BE2C (cell line): Measurements from ENCODE around the gene MRGPRD.
A peak's percentile ranks its signal among the peaks of the same experiment; 100 is the strongest.
"Not testable (repeated sequence)": the region's sequence is repeated elsewhere in the genome, so short reads cannot be mapped to it uniquely, and the experiment has no call there.

Experiments used
- DNase-seq: peaks from one replicate; pipeline ENCODE4 v3.0.0-alpha.2; 2020
- H3K27me3 ChIP-seq: fragments of 250-450 bp; sonication (Bioruptor Pico); 2 replicates; pipeline ENCODE4 v1.5.1; 2020; ENCODE audit warnings: mild to moderate bottlenecking
- H3K36me3 ChIP-seq: fragments of 250-450 bp; sonication (Bioruptor Pico); 2 replicates; pipeline ENCODE4 v1.5.1; 2020; ENCODE audit warnings: mild to moderate bottlenecking
- H3K4me1 ChIP-seq: fragments of 250-450 bp; sonication (Bioruptor Pico); 2 replicates; pipeline ENCODE4 v1.5.1; 2020
- H3K4me3 ChIP-seq: 2 replicates; pipeline ENCODE4 v1.5.1; 2011; ENCODE audit warnings: low read depth, low read length
- H3K9me3 ChIP-seq: fragments of 250-450 bp; sonication (Bioruptor Pico); 2 replicates; pipeline ENCODE4 v1.5.1; 2020
- TF ChIP-seq, protein P1 (sequence below): IDR thresholded peaks from 2 replicates; pipeline ENCODE4 v1.5.1; 2012; ENCODE audit warnings: mild to moderate bottlenecking, low read depth, low read length

Gene MRGPRD

DNA sequence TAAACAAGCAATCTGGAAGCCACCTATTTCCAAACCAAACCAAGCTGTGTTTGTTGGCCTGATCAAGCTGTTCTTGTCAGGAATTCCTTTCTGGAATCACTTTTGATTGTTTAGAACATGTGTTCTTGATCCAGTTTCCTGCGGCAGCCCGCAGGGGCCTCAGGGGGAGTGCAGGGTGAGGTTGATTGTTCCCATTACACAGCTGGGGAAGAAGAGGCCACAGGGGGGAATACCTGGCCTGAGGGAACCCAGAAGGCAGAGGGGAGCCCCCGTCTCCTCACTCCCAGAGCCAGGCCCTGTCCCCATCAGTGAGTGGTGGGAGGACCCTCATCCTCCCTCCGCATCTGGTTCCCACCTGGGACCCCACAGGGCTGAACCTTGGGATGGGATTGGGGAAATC is 4.2 kb downstream of the MRGPRD start:
- H3K4me1 ChIP-seq = peaks cover 9% of the 10 kb centered on the region
- TF ChIP-seq, protein P1, sequence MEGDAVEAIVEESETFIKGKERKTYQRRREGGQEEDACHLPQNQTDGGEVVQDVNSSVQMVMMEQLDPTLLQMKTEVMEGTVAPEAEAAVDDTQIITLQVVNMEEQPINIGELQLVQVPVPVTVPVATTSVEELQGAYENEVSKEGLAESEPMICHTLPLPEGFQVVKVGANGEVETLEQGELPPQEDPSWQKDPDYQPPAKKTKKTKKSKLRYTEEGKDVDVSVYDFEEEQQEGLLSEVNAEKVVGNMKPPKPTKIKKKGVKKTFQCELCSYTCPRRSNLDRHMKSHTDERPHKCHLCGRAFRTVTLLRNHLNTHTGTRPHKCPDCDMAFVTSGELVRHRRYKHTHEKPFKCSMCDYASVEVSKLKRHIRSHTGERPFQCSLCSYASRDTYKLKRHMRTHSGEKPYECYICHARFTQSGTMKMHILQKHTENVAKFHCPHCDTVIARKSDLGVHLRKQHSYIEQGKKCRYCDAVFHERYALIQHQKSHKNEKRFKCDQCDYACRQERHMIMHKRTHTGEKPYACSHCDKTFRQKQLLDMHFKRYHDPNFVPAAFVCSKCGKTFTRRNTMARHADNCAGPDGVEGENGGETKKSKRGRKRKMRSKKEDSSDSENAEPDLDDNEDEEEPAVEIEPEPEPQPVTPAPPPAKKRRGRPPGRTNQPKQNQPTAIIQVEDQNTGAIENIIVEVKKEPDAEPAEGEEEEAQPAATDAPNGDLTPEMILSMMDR = no peak
- no peak for DNase-seq
- no peaks in the 10 kb centered on the region for H3K36me3 ChIP-seq
- no peaks in the 10 kb centered on the region for H3K27me3 ChIP-seq
- no peaks in the 10 kb centered on the region; the same call in 1 of the 2 replicates for H3K9me3 ChIP-seq
- H3K4me3 ChIP-seq = no peak overlapping the region

DNA sequence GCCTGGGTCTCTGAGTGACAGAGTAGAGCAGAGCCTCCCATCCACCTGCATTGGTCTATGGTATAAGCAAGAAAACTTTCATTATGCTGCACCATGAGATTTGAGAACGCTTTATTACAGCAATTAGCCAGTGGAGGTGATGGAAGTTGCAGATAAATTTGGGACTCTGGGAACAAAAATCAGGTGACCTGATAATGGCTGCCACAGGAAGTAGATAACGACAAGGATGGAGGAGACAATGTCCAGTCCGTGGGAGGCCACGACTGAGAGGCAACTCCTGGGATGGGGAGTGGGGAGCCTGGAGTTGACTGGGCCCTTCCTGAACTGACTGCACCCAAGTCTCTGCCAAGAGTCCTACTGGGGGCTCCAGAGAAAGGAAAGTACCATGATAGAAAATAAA is 4.7 kb downstream of the MRGPRD start:
- Histone ChIP-seq H3K36me3 (no peaks in the 10 kb centered on the region), H3K9me3 (no peaks in the 10 kb centered on the region; the same call in 1 of the 2 replicates), H3K4me1 (peaks cover 9% of the 10 kb centered on the region), H3K4me3 (no peak overlapping the region), H3K27me3 (no peaks in the 10 kb centered on the region)
- TF ChIP-seq, protein P1 = no peak
- DNase-seq = no peak

DNA sequence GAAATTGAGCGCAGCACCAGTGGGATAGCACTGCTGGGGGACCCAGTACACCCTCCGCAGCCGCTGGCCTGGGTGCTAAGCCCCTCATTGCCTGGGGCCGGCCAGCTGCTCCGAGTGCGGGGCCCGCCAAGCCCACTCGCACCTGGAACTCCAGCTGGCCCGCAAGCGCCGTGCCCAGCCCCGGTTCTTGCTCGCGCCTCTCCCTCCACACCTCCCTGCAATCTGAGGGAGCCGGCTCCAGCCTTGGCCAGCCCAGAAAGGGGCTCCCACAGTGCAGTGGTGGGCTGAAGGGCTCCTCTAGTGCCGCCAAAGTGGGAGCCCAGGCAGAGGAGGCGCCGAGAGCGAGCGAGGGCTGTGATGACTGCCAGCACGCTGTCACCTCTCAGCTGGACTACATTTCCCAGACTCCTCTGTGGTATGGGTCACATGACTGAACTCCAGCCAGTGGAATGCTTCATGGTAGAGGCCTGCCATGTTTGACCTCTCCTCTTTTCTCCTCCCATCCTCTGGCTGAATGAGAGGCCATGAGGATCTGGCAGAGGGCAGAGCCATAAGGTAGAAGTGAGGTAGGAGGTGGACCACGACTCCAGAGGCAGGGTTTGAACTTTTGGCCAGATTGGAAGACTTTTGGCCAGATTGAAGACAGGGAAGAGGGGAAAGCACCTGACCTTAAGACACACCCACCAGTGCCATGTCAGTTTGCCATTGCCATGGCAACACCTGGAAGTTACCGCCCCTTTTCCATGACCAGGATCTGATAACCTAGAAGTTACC is 6.2 kb downstream of the MRGPRD start:
- Histone ChIP-seq H3K4me1 (peaks cover 9% of the 10 kb centered on the region), H3K27me3 (no peaks in the 10 kb centered on the region), H3K36me3 (no peaks in the 10 kb centered on the region), H3K4me3 (no peak overlapping the region), H3K9me3 (no peaks in the 10 kb centered on the region; the same call in 1 of the 2 replicates)
- TF ChIP-seq, protein P1 = no peak
- peak; percentile 72 for DNase-seq

DNA sequence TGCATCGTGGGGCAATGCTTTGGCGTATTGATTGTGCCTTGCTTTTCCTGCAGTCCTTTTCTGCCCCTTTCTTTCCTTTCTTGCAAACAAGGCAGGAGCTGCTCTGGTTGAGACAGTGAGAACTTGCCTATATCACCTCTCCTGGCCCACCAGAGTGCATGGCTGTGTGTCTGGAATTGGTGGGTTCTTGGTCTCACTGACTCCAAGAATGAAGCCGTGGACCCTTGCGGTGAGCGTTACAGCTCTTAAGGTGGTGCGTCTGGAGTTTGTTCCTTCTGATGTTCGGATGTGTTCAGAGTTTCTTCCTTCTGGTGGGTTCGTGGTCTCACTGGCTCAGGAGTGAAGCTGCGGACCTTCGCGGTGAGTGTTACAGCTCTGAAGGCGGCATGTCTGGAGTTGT is 7.1 kb downstream of the MRGPRD start:
- H3K27me3 ChIP-seq, H3K4me3 ChIP-seq, H3K9me3 ChIP-seq, DNase-seq, H3K36me3 ChIP-seq, H3K4me1 ChIP-seq: not testable (repeated sequence)

DNA sequence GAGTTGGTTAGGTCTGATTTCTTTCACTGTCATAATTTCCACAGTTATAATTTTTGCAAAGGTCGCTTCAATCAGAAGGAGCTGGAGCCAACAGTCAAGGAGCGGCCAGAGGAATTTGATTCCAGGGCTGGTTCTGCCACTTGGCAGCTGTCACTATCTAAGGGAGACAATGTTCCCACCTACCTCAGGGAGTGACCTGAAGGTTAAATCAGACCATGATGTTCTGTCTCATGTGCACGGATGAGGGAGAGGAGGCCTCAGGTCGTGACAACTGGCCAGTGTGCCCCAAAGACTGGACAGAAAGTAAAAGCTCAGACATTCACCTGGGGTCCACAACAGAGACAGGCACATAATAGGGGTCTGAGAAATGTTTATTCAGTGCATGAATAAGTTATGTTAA is 7.6 kb downstream of the MRGPRD start:
- Histone ChIP-seq H3K9me3 (no peaks in the 10 kb centered on the region; the same call in 1 of the 2 replicates), H3K36me3 (no peaks in the 10 kb centered on the region), H3K27me3 (no peaks in the 10 kb centered on the region), H3K4me3 (no peak overlapping the region), H3K4me1 (peaks cover 3% of the 10 kb centered on the region)
- no peak for DNase-seq
- TF ChIP-seq, protein P1 = no peak

DNA sequence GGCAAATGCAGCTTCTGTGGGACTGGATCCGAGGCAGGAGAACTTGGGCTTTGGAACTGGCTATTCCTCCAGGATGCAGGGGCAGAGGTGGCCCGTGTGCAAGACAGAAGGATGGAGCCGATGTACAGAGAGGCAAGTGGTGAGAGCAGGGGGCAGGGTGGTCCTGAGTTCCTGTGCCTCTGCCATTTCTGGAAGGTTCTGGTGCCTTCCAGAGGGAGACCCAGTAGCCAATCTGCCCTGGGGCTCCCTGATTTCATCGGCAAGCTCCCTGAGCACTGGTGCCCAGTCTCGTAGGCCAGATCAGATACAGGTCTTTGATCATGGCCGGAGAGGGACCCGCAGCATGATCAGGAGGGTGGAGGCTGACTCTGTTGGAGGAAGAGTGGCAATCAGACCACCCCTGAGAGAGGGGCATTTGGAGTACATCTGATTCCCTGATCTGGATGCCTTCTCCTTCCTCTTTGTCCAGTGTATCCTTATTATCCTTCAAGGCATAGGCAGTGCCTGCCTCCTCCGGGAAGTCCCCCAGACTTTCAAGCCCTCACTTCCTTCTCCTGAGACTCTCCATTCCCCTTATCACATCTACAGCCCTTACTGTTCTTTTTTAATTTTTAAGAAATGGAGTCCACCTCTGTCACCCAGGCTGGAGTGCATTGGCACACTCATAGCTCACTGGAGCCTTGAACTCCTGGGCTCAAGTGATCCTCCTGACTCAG is 9.7 kb downstream of the MRGPRD start:
- H3K4me3 ChIP-seq = no peak overlapping the region
- TF ChIP-seq, protein P1 = no peak
- no peaks in the 10 kb centered on the region for H3K27me3 ChIP-seq
- no peaks in the 10 kb centered on the region; the same call in 1 of the 2 replicates for H3K9me3 ChIP-seq
- H3K36me3 ChIP-seq = no peaks in the 10 kb centered on the region
- peaks cover 8% of the 10 kb centered on the region for H3K4me1 ChIP-seq
- no peak for DNase-seq
